Stimulated activated CD4-positive, alpha-beta T cell treated with anti-CD3 and anti-CD28 coated beads, TNF-alpha, amount 100 ng/mL, for 24 hours (primary cell): ENCODE results near the gene SLC13A2.

ENCODE experiments used
- DNase-seq, 3 experiments: peaks; one replicate each; pipeline ENCODE4 v3.0.0-alpha.2; 2020; ENCODE audit warnings: low read depth in 3 of 3

The SLC13A2 gene

GRCh38 chr17:28536532-28537218, 63.2 kb downstream of the SLC13A2 start:
- DNase-seq = no peak

- no peak for DNase-seq
Measured at GRCh38 chr17:28537219-28537610, 63.8 kb downstream of the SLC13A2 start.

GRCh38 chr17:28538296-28538895, 65.0 kb downstream of the SLC13A2 start:
- no peak for DNase-seq

GRCh38 chr17:28540231-28540630, 66.8 kb downstream of the SLC13A2 start:
- DNase-seq = no peak

GRCh38 chr17:28541439-28541838, 68.0 kb downstream of the SLC13A2 start:
- DNase-seq = no peak

GRCh38 chr17:28544402-28545140, 71.1 kb downstream of the SLC13A2 start:
- no peak for DNase-seq

GRCh38 chr17:28545141-28545503, 71.7 kb downstream of the SLC13A2 start:
- DNase-seq = no peak

GRCh38 chr17:28545787-28546415, 72.5 kb downstream of the SLC13A2 start:
- DNase-seq = no peak

- no peak for DNase-seq
Measured at GRCh38 chr17:28547096-28547622, 73.7 kb downstream of the SLC13A2 start.
